Amniotic epithelial cell (primary cell): ENCODE measurements around the gene ZIK1.

ENCODE experiments used
- DNase-seq: peaks from one replicate; pipeline ENCODE4 v3.0.0-alpha.2; 2010; ENCODE audit warnings: low read depth

The ZIK1 gene

GRCh38 chr19:57611113-57611512 lies 27.2 kb downstream of the ZIK1 start:
- DNase-seq = no peak

DNA sequence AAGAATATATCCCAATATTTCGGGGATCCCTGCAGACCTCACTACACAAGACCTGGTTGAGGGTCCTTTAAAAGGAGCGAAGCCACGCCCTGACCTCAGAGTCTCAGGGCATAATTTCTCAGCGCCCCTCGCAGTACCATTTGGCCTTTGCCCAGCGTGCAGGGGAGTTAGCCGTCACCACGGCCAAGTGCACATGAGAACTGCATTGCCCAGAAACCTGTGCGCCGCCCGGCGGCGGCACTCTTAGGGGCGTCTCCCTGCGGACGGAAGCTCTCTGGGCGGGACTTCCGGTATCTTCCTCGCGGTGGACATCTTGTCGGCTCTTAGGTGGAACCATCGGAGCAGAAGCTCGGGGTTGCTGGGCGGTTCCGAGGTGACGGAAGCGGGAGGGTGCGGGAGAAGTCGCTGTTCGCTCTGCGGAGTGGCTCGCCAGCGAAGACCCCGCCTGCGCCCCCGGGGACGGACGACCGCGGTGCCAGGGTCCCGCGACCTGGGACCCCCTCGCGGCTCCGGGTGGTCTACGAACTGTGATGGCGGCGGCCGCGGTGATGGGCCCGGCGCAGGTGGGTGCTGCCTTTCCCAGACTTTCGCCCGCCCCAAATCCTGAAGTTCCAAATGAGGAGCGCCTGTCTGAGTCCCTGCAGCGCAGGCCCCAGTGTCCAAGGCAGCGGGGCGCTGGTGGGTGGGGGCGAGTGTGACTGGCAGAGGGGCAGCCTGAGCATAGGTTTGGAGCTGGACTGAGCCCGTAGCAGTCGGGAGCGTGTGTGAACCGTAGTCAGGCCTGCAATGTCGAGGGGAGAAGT lies 30.2 kb downstream of the ZIK1 start, which contains the start of gene ZNF134:
ZNF134 (plus strand) TSS at position 302 of the 803 bp plus-strand sequence. CDS start 5,227 bp downstream, outside the sequence.
- DNase-seq = peak; percentile 88

- DNase-seq = no peak
Observed at GRCh38 chr19:57615346-57615745, 31.4 kb downstream of the ZIK1 start.

DNA sequence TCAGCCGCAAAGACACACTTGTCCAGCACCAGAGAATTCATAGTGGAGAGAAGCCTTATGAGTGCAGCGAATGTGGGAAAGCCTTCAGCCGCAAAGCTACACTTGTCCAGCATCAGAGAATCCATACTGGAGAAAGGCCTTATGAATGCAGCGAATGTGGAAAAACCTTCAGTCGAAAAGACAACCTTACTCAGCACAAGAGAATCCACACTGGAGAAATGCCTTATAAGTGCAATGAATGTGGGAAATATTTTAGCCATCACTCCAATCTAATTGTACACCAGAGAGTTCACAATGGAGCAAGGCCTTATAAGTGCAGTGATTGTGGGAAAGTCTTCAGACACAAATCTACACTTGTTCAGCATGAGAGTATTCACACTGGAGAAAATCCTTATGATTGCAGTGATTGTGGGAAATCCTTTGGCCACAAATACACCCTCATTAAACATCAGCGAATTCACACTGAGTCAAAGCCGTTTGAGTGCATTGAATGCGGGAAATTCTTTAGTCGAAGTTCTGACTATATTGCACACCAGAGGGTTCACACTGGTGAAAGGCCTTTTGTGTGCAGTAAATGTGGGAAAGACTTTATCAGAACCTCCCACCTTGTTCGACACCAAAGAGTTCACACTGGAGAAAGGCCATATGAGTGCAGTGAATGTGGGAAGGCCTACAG lies 36.9 kb downstream of the ZIK1 start:
- peak; percentile 50 for DNase-seq

- DNase-seq = no peak
Observed at GRCh38 chr19:57623091-57623490, 39.1 kb downstream of the ZIK1 start.

GRCh38 chr19:57632987-57633831 lies 49.3 kb downstream of the ZIK1 start, which contains the start of gene ZNF211:
Gene ZNF211 (plus strand): TSS chr19:57633168. CDS start chr19:57633347, 179 bp downstream.
- DNase-seq = peak; percentile 92

- DNase-seq = no peak
Observed at GRCh38 chr19:57633832-57634131, 49.8 kb downstream of the ZIK1 start.

DNA sequence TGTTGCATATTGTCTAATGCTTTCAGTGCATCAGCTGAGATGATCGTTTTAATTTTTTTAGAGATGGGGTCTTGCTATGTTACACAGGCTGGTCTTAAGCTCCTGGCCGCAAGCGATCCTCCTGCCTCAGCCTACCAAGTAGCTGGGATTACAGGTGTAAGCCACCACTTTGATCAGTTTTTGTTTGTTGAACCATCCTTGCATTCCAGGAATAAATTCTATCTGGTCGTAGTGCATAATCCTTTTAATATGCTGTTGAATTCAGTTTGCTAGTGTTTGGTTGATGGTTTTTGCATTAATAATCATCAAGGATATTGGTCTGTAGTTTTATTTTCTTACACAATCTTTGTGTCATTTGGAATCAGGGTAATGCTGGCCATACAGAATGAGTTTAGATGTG lies 53.4 kb downstream of the ZIK1 start:
- no peak for DNase-seq

DNA sequence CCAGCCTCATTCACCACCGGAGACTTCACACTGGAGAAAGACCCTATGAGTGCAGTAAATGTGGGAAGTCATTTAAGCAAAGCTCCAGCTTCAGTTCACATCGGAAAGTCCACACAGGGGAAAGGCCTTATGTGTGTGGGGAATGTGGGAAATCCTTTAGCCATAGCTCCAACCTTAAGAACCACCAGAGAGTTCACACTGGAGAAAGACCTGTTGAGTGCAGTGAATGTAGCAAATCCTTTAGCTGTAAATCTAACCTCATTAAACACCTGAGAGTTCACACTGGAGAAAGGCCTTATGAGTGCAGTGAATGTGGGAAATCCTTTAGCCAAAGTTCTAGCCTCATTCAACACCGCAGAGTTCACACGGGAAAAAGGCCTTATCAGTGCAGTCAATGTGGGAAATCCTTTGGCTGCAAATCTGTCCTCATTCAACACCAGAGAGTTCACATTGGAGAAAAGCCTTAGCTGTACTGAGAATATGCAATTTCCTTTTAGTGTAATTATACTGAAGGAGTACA lies 57.8 kb downstream of the ZIK1 start:
- no peak for DNase-seq

DNA sequence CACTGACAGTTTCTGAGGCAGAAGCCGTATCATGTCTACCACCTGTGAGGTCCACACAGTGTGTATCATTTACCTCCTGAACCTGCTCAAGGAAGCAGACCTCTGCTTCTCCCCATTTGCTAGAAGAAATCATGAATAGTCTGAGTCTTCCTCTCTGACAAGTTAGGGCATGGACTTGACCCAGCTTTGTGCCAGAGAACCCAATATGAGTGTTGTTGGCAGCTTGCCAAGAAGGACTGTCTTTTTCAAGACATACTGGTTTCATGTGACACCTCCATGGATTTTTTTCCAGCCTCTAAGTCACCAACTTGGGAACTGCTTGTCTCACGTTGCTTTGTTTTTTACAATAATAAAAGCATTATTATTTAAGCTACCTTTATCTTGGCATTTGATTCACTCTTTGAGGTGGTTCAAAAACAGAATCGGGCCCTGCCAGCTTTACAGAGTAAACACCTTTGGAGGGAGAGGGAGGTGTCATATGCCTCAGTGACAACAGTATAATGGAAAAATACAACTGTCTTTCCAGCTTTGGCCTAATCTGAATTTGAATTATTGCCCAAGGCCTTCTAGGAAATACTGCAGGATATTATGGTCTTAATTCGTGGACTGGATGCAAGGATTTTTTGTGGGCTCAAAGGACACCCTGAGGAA lies 58.6 kb downstream of the ZIK1 start:
- no peak for DNase-seq
